ENCODE results near the gene HAAO. TPM values are rescaled to one million over a fixed set of nuclear protein-coding genes. Genes with fewer than 3 reads are reported as not detected.

HAAO gene
- total RNA-seq, 4 donors from 2014 or later = 6.0 to 19.1 (median 9.8) TPM

- WGBS, 2 donors (ENCODE audit: low coverage in 1 of 2) = 57 to 74% methylated on average over 8 of the region's 8 CpGs
- no peaks in the 10 kb centered on the region for H3K9me3 ChIP-seq
- no peak for ATAC-seq
- TF ChIP-seq EP300 (IDR thresholded peaks at IDR 0.05) (no peak), CTCF (IDR thresholded peaks at IDR 0.05) (peak in 1 of 4 experiments; percentile 7)
- peak overlapping the region in 3 of 4 donors; percentile 42 to 92 (median 87) for H3K27ac ChIP-seq
- no peaks in the 10 kb centered on the region for H3K36me3 ChIP-seq
- peaks cover 0 to 46% (median 8%) of the 10 kb centered on the region in 3 donors for H3K4me1 ChIP-seq
- H3K27me3 ChIP-seq = no peaks in the 10 kb centered on the region
- no peak overlapping the region for H3K4me3 ChIP-seq
These were observed 2.1 kb upstream of the HAAO start for GRCh38 chr2:42794271-42795046.

- no peak for TF ChIP-seq POLR2AphosphoS5 (IDR thresholded peaks at IDR 0.05)
- TF ChIP-seq CTCF (IDR thresholded peaks at IDR 0.05) = no peak
- no peak for TF ChIP-seq POLR2A (IDR thresholded peaks at IDR 0.05)
- TF ChIP-seq EP300 (IDR thresholded peaks at IDR 0.05) = no peak
- no peak for ATAC-seq
- H3K9me3 ChIP-seq = no peaks in the 10 kb centered on the region
- H3K27ac ChIP-seq = peak overlapping the region; percentile 50 to 92 (median 87)
- peaks cover 0 to 46% (median 8%) of the 10 kb centered on the region in 3 donors for H3K4me1 ChIP-seq
- 27 to 41% methylated on average over 11 to 16 of the region's 22 CpGs for WGBS, 2 donors (ENCODE audit: low coverage in 1 of 2)
- no peaks in the 10 kb centered on the region for H3K36me3 ChIP-seq
- H3K4me3 ChIP-seq = peak overlapping the region; percentile 43 to 61
- H3K27me3 ChIP-seq = no peaks in the 10 kb centered on the region
These were observed 1.2 kb upstream of the HAAO start for GRCh38 chr2:42793334-42794270.

DNA sequence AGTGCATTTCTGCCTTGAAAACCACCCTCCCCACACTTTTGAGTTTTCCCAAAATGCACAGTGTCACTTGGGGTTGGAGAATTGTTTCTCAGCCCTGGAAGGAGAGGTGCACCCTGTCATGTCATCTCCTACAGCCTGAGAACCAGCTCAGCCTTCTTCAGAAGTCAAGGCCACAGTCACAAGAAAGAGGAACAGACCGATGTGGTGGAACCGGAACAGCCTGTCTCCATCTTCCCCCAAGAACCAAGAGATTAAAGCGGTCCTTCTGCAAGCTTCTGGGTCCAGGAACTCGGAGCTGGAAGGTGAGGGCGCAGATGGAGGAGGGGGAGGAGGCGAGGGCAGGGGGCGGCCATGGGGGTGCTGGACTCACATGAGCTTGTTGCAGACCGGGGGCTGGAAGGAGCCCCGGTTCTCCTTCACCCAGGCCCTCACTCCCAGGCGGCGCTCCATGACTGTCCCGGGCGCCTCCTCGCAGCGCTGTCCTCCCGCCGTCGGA, 248 bp downstream of the HAAO start:
- peak; percentile 67 for ATAC-seq
- Histone ChIP-seq H3K36me3 (no peaks in the 10 kb centered on the region), H3K27me3 (no peaks in the 10 kb centered on the region), H3K9me3 (no peaks in the 10 kb centered on the region), H3K27ac (peak overlapping the region; percentile 50 to 92 (median 87)), H3K4me1 (peaks cover 0 to 46% (median 8%) of the 10 kb centered on the region in 3 donors), H3K4me3 (peak overlapping the region; percentile 43 to 61)
- WGBS, 2 donors (ENCODE audit: low coverage in 1 of 2) = 25% methylated on average over 5 of the region's 18 CpGs; no CpG with 5 or more reads in 1 of the 2 donors
- TF ChIP-seq POLR2AphosphoS5 (IDR thresholded peaks at IDR 0.05) = no peak
- no peak for TF ChIP-seq EP300 (IDR thresholded peaks at IDR 0.05)
- no peak for TF ChIP-seq POLR2A (IDR thresholded peaks at IDR 0.05)
- no peak for TF ChIP-seq CTCF (IDR thresholded peaks at IDR 0.05)

DNA sequence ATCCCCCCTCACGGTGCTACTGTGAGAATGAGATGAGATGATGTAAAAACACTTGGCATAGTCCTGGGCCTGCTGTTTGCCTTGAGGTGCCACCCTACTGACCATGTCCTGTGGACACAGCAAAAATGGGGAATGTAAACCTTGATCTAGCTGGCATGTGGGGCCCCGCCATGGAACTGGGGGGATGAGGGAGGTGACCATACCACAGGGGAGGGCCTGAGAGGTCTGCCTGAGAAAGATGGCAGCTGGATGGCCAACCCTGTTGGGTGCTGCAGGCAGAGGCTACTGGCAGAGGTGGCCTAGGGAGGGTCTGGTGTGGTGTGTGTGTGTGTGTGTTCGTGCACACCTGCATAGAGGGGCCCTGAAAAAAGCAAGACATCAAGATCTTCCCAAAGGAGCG, 777 bp downstream of the HAAO start:
- 88 to 93% methylated on average over 1 to 3 of the region's 4 CpGs for WGBS, 2 donors (ENCODE audit: low coverage in 1 of 2)
- Histone ChIP-seq H3K4me1 (peaks cover 0 to 50% (median 8%) of the 10 kb centered on the region in 3 donors), H3K27me3 (no peaks in the 10 kb centered on the region), H3K36me3 (no peaks in the 10 kb centered on the region), H3K9me3 (no peaks in the 10 kb centered on the region), H3K4me3 (peak overlapping the region in 1 of 2 donors; percentile 61), H3K27ac (peak overlapping the region in 3 of 4 donors; percentile 87 to 92 (median 87))
- TF ChIP-seq POLR2A (IDR thresholded peaks at IDR 0.05) (no peak), CTCF (IDR thresholded peaks at IDR 0.05) (no peak), EP300 (IDR thresholded peaks at IDR 0.05) (no peak), POLR2AphosphoS5 (IDR thresholded peaks at IDR 0.05) (no peak)
- ATAC-seq = no peak
